Measurements from ENCODE around the gene ATP11A.

The ATP11A gene

DNA sequence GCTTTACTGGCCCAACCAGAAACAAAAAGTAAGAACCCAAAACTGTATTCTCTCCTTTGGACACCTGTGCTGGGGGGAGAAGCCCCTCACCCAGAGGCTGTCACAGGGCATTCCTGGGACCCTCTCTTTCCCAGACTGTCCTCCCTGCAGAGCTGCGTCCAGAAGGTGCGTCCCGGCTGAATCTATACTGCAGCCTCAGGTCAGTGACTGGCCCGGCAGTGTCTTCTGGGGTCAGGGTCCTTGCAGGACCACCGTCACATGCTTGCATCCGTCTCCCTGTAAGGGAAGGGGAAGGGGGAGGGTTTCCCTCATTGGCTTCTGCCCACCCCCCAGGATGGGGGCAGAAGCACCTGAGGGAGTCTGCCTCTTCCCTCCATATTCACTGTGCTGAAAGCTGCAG is 76.5 kb downstream of the ATP11A start:
- Histone ChIP-seq H3K27ac (ENCODE audit: low read length, poor library complexity, severe bottlenecking) (no peak overlapping the region), H3K27me3 (ENCODE audit: control insufficient read depth in 1 of 2, insufficient read depth in 1 of 2, low read length in 2 of 2) (no peaks in the 10 kb centered on the region), H3K79me1 (replicated peaks; ENCODE audit: low read length, poor library complexity, severe bottlenecking) (peaks cover 54% of the 10 kb centered on the region), H4K8ac (ENCODE audit: low read length) (no peak overlapping the region), H3K14ac (ENCODE audit: low read length in 2 of 2) (no peak overlapping the region), H3K4me3 (ENCODE audit: insufficient read depth in 1 of 2, low read depth in 1 of 2, low read length in 2 of 2) (no peak overlapping the region), H4K91ac (ENCODE audit: low read length) (no peak overlapping the region), H2AK5ac (ENCODE audit: low read length, severe bottlenecking) (no peak overlapping the region), H2BK120ac (ENCODE audit: low read depth, low read length) (no peak overlapping the region), H3K4ac (ENCODE audit: low read depth in 1 of 2, low read length in 2 of 2) (no peak overlapping the region), H2BK15ac (ENCODE audit: low read depth, poor library complexity, severe bottlenecking) (no peak overlapping the region), H2BK12ac (ENCODE audit: low read length in 2 of 2) (no peak overlapping the region), H3K4me2 (ENCODE audit: low read length, poor library complexity, severe bottlenecking) (no peak overlapping the region), H3K9me3 (ENCODE audit: control insufficient read depth, low read length) (no peaks in the 10 kb centered on the region), H3K36me3 (ENCODE audit: control insufficient read depth in 1 of 2, insufficient read depth in 2 of 2, low read depth in 1 of 2, low read length in 2 of 2) (peaks cover 0 to 24% of the 10 kb centered on the region in 2 experiments), H3K18ac (ENCODE audit: low read depth in 1 of 2, low read length in 2 of 2) (no peak overlapping the region), H2AFZ (ENCODE audit: low read depth, low read length) (no peak overlapping the region), H3K23ac (ENCODE audit: low read length in 2 of 2) (no peak overlapping the region), H2BK5ac (ENCODE audit: low read depth, low read length, poor library complexity, severe bottlenecking) (no peak overlapping the region), H3K9ac (ENCODE audit: low read length) (no peak overlapping the region), H3K4me1 (ENCODE audit: control insufficient read depth, insufficient read depth, low read depth, low read length) (peaks cover 12% of the 10 kb centered on the region)
- 93% methylated on average over 6 of the region's 6 CpGs for WGBS
- no peak for DNase-seq

DNA sequence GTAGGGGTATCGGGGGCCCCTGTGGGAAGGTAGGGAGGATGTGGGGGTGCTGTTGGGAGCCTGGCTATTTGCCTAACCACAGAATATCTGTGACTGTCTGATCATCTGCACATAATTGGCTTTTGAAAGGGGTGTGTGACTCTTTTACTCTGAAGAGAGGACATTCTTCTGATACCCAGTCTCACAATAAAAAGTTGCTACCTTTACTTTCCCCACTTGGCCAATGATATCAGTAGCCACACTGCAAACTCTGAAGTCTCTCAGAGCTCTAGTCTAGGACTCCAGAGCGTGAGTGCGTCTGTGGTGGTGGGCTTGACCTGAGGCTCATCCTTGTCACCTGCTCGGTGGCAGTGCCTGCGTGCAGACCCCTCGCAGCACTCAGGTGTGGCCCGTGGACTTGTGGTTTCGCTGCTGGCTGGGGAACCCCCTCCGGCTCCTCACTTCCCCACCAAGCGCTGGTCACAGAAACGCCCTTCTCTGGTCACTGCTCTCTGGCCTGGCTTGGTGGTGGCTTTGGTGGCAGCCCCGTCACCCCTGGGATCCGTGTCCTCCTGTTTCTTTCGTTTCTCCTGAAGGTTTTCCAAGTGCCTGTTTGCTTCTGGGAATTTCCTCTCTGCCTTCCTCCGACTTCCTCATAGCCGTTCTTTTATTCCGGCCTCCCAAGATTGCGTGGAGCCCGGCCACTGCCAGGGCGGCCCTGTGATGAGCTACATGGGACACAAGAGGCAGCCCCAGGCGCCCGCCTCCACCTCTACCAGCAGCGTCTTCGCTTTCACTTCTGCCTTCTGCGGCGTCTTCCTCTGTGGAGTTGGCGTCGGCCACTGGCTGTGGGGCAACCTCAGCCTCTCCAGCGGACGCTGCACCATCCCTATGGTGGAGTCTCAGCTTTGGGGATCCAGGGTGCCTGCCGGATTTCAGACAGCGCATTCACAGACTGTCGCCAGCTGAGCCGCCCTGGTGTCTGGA is 78.0 kb downstream of the ATP11A start:
- H3K4me3 ChIP-seq (ENCODE audit: insufficient read depth in 1 of 2, low read depth in 1 of 2, low read length in 2 of 2), result no peak overlapping the region
- no peak overlapping the region for H2BK15ac ChIP-seq (ENCODE audit: low read depth, poor library complexity, severe bottlenecking)
- DNase-seq, result no peak
- H2BK120ac ChIP-seq (ENCODE audit: low read depth, low read length), result no peak overlapping the region
- no peak overlapping the region for H2BK5ac ChIP-seq (ENCODE audit: low read depth, low read length, poor library complexity, severe bottlenecking)
- H3K79me1 ChIP-seq (replicated peaks; ENCODE audit: low read length, poor library complexity, severe bottlenecking), result peaks cover 47% of the 10 kb centered on the region
- WGBS, result 94% methylated on average over 31 of the region's 34 CpGs
- peaks cover 3% of the 10 kb centered on the region for H3K4me1 ChIP-seq (ENCODE audit: control insufficient read depth, insufficient read depth, low read depth, low read length)
- no peak overlapping the region for H4K8ac ChIP-seq (ENCODE audit: low read length)
- H2BK12ac ChIP-seq (ENCODE audit: low read length in 2 of 2), result no peak overlapping the region
- no peak overlapping the region for H4K91ac ChIP-seq (ENCODE audit: low read length)
- no peak overlapping the region for H3K27ac ChIP-seq (ENCODE audit: low read length, poor library complexity, severe bottlenecking)
- H2AK5ac ChIP-seq (ENCODE audit: low read length, severe bottlenecking), result no peak overlapping the region
- H3K36me3 ChIP-seq (ENCODE audit: control insufficient read depth in 1 of 2, insufficient read depth in 2 of 2, low read depth in 1 of 2, low read length in 2 of 2), result peaks cover 0 to 22% of the 10 kb centered on the region in 2 experiments
- no peak overlapping the region for H2AFZ ChIP-seq (ENCODE audit: low read depth, low read length)
- H3K9me3 ChIP-seq (ENCODE audit: control insufficient read depth, low read length), result no peaks in the 10 kb centered on the region
- no peak overlapping the region for H3K14ac ChIP-seq (ENCODE audit: low read length in 2 of 2)
- H3K18ac ChIP-seq (ENCODE audit: low read depth in 1 of 2, low read length in 2 of 2), result no peak overlapping the region
- H3K27me3 ChIP-seq (ENCODE audit: control insufficient read depth in 1 of 2, insufficient read depth in 1 of 2, low read length in 2 of 2), result no peaks in the 10 kb centered on the region
- H3K4ac ChIP-seq (ENCODE audit: low read depth in 1 of 2, low read length in 2 of 2), result no peak overlapping the region
- H3K23ac ChIP-seq (ENCODE audit: low read length in 2 of 2), result no peak overlapping the region
- H3K9ac ChIP-seq (ENCODE audit: low read length), result no peak overlapping the region
- no peak overlapping the region for H3K4me2 ChIP-seq (ENCODE audit: low read length, poor library complexity, severe bottlenecking)

- Histone ChIP-seq H2AFZ (ENCODE audit: low read depth, low read length) (no peak overlapping the region), H3K4me2 (ENCODE audit: low read length, poor library complexity, severe bottlenecking) (no peak overlapping the region), H3K4me3 (ENCODE audit: insufficient read depth in 1 of 2, low read depth in 1 of 2, low read length in 2 of 2) (no peak overlapping the region), H2AK5ac (ENCODE audit: low read length, severe bottlenecking) (no peak overlapping the region), H3K14ac (ENCODE audit: low read length in 2 of 2) (no peak overlapping the region), H3K27me3 (ENCODE audit: control insufficient read depth in 1 of 2, insufficient read depth in 1 of 2, low read length in 2 of 2) (no peaks in the 10 kb centered on the region), H2BK5ac (ENCODE audit: low read depth, low read length, poor library complexity, severe bottlenecking) (no peak overlapping the region), H3K9ac (ENCODE audit: low read length) (no peak overlapping the region), H3K79me1 (replicated peaks; ENCODE audit: low read length, poor library complexity, severe bottlenecking) (peaks cover 49% of the 10 kb centered on the region), H2BK15ac (ENCODE audit: low read depth, poor library complexity, severe bottlenecking) (no peak overlapping the region), H2BK12ac (ENCODE audit: low read length in 2 of 2) (no peak overlapping the region), H3K4me1 (ENCODE audit: control insufficient read depth, insufficient read depth, low read depth, low read length) (peaks cover 2% of the 10 kb centered on the region), H3K36me3 (ENCODE audit: control insufficient read depth in 1 of 2, insufficient read depth in 2 of 2, low read depth in 1 of 2, low read length in 2 of 2) (peaks cover 0 to 18% of the 10 kb centered on the region in 2 experiments), H3K18ac (ENCODE audit: low read depth in 1 of 2, low read length in 2 of 2) (no peak overlapping the region), H4K8ac (ENCODE audit: low read length) (no peak overlapping the region), H3K23ac (ENCODE audit: low read length in 2 of 2) (no peak overlapping the region), H2BK120ac (ENCODE audit: low read depth, low read length) (no peak overlapping the region), H3K4ac (ENCODE audit: low read depth in 1 of 2, low read length in 2 of 2) (no peak overlapping the region), H3K27ac (ENCODE audit: low read length, poor library complexity, severe bottlenecking) (no peak overlapping the region), H3K9me3 (ENCODE audit: control insufficient read depth, low read length) (no peaks in the 10 kb centered on the region), H4K91ac (ENCODE audit: low read length) (no peak overlapping the region)
- DNase-seq, result no peak
- WGBS, result 95% methylated on average over 21 of the region's 25 CpGs
Measured at GRCh38 chr13:112768795-112769481, 79.1 kb downstream of the ATP11A start.

GRCh38 chr13:112769615-112770014 is 79.8 kb downstream of the ATP11A start:
- Histone ChIP-seq H3K79me1 (replicated peaks; ENCODE audit: low read length, poor library complexity, severe bottlenecking) (peaks cover 47% of the 10 kb centered on the region), H2BK12ac (ENCODE audit: low read length in 2 of 2) (no peak overlapping the region), H2BK15ac (ENCODE audit: low read depth, poor library complexity, severe bottlenecking) (no peak overlapping the region), H3K4ac (ENCODE audit: low read depth in 1 of 2, low read length in 2 of 2) (no peak overlapping the region), H2BK120ac (ENCODE audit: low read depth, low read length) (no peak overlapping the region), H3K36me3 (ENCODE audit: control insufficient read depth in 1 of 2, insufficient read depth in 2 of 2, low read depth in 1 of 2, low read length in 2 of 2) (peaks cover 0 to 12% of the 10 kb centered on the region in 2 experiments), H3K4me2 (ENCODE audit: low read length, poor library complexity, severe bottlenecking) (no peak overlapping the region), H2AFZ (ENCODE audit: low read depth, low read length) (no peak overlapping the region), H4K91ac (ENCODE audit: low read length) (no peak overlapping the region), H4K8ac (ENCODE audit: low read length) (no peak overlapping the region), H3K18ac (ENCODE audit: low read depth in 1 of 2, low read length in 2 of 2) (no peak overlapping the region), H3K14ac (ENCODE audit: low read length in 2 of 2) (no peak overlapping the region), H3K23ac (ENCODE audit: low read length in 2 of 2) (no peak overlapping the region), H3K27me3 (ENCODE audit: control insufficient read depth in 1 of 2, insufficient read depth in 1 of 2, low read length in 2 of 2) (no peaks in the 10 kb centered on the region), H3K27ac (ENCODE audit: low read length, poor library complexity, severe bottlenecking) (no peak overlapping the region), H3K4me3 (ENCODE audit: insufficient read depth in 1 of 2, low read depth in 1 of 2, low read length in 2 of 2) (no peak overlapping the region), H3K4me1 (ENCODE audit: control insufficient read depth, insufficient read depth, low read depth, low read length) (peaks cover 2% of the 10 kb centered on the region), H2AK5ac (ENCODE audit: low read length, severe bottlenecking) (no peak overlapping the region), H2BK5ac (ENCODE audit: low read depth, low read length, poor library complexity, severe bottlenecking) (no peak overlapping the region), H3K9me3 (ENCODE audit: control insufficient read depth, low read length) (no peaks in the 10 kb centered on the region), H3K9ac (ENCODE audit: low read length) (no peak overlapping the region)
- no peak for DNase-seq
- WGBS, result 88% methylated on average over 18 of the region's 18 CpGs

Measured in mesenchymal stem cell (in vitro differentiated cells and primary cell).